OCI-LY3 (cell line): ENCODE results near the gene CCDC112.

Experiments used
- H2AFZ ChIP-seq: fragments of 200-600, 300-600 bp; shearing (Covaris generic); 2 replicates; pipeline ENCODE4 v1.6.0; 2014; ENCODE audit warnings: antibody characterized with exemption, low read depth, low read length
- H3K27ac ChIP-seq: fragments of 200-600, 300-600 bp; sonication (generic); 2 replicates; pipeline ENCODE4 v1.5.1; 2014; ENCODE audit warnings: mild to moderate bottlenecking, low read length, moderate library complexity, mixed read lengths
- H3K27me3 ChIP-seq: fragments of 200-600, 300-600 bp; sonication (generic); 2 replicates; pipeline ENCODE4 v1.6.1; 2014; ENCODE audit warnings: low read depth, low read length, mixed read lengths
- H3K36me3 ChIP-seq: fragments of 200-600, 300-600 bp; sonication (generic); replicated peaks from 2 replicates; pipeline ENCODE3; 2014; ENCODE audit warnings: low read depth, low read length, mixed read lengths
- H3K4me1 ChIP-seq: fragments of 300-600, 200-600 bp; sonication (generic); 2 replicates; pipeline ENCODE4 v1.6.1; 2014; ENCODE audit warnings: low read length, mixed read lengths
- H3K4me2 ChIP-seq: fragments of 200-600, 300-600 bp; sonication (generic); 2 replicates; pipeline ENCODE4 v1.6.1; 2014; ENCODE audit warnings: low read length, mixed read lengths
- H3K4me3 ChIP-seq: fragments of 300-600, 200-600 bp; sonication (generic); 2 replicates; pipeline ENCODE4 v1.5.1; 2014; ENCODE audit warnings: antibody characterized with exemption, mild to moderate bottlenecking, low read length, moderate library complexity
- H3K79me2 ChIP-seq: fragments of 300-600, 200-600 bp; shearing (Covaris generic); 2 replicates; pipeline ENCODE4 v1.6.1; 2014; ENCODE audit warnings: mild to moderate bottlenecking, low read length, mixed read lengths
- H3K9ac ChIP-seq: fragments of 300-600, 200-600 bp; shearing (Covaris generic); 2 replicates; pipeline ENCODE4 v1.6.0; 2014; ENCODE audit warnings: mild to moderate bottlenecking, low read length, moderate library complexity
- H3K9me3 ChIP-seq: fragments of 200-600, 300-600 bp; shearing (Covaris generic); 2 replicates; pipeline ENCODE4 v1.6.1; 2014; ENCODE audit warnings: low read length, mixed read lengths; ENCODE audit not compliant: insufficient read depth
- H4K20me1 ChIP-seq: fragments of 200-600, 300-600 bp; sonication (generic); 2 replicates; pipeline ENCODE4 v1.6.1; 2016; ENCODE audit warnings: low read length, mixed read lengths; ENCODE audit not compliant: insufficient read depth
- CTCF ChIP-seq: fragments of 200-600, 300-600 bp; sonication (generic); IDR thresholded peaks from 2 replicates; pipeline ENCODE4 v1.5.1; 2014; ENCODE audit warnings: antibody characterized with exemption, low read length, low read depth
- EZH2phosphoT487 ChIP-seq: fragments of 200-600 bp; shearing (Covaris generic); IDR thresholded peaks from 2 replicates; pipeline ENCODE4 v1.6.1; 2018; ENCODE audit warnings: antibody characterized with exemption, mixed run types, low read depth

CCDC112 gene

GRCh38 chr5:115295777-115296123, 704 bp downstream of the CCDC112 start:
- Histone ChIP-seq H4K20me1 (no peaks in the 10 kb centered on the region), H3K4me1 (peaks cover 7% of the 10 kb centered on the region; the same call in 1 of the 2 replicates), H3K27ac (no peak overlapping the region), H2AFZ (peak overlapping the region; percentile 95), H3K9ac (peak overlapping the region; percentile 70), H3K4me3 (peak overlapping the region; percentile 99), H3K4me2 (peak overlapping the region; percentile 99), H3K27me3 (no peaks in the 10 kb centered on the region), H3K79me2 (no peaks in the 10 kb centered on the region; the same call in 1 of the 2 replicates), H3K9me3 (peaks cover 4% of the 10 kb centered on the region; the same call in 1 of the 2 replicates), H3K36me3 (peaks cover 7% of the 10 kb centered on the region)
- no peak for TF ChIP-seq EZH2phosphoT487

- no peaks in the 10 kb centered on the region; the same call in 1 of the 2 replicates for H3K79me2 ChIP-seq
- no peak overlapping the region for H3K27ac ChIP-seq
Measured at GRCh38 chr5:115291397-115291796, 5.1 kb downstream of the CCDC112 start.

GRCh38 chr5:115289104-115289503, 7.3 kb downstream of the CCDC112 start:
- no peak for TF ChIP-seq EZH2phosphoT487
- no peak for TF ChIP-seq CTCF
- H3K79me2 ChIP-seq: no peaks in the 10 kb centered on the region
- H3K4me1 ChIP-seq: no peaks in the 10 kb centered on the region
- H3K4me3 ChIP-seq: no peak overlapping the region
- H4K20me1 ChIP-seq: no peaks in the 10 kb centered on the region
- H2AFZ ChIP-seq: no peak overlapping the region
- peaks cover 7% of the 10 kb centered on the region for H3K36me3 ChIP-seq
- H3K9ac ChIP-seq: no peak overlapping the region
- no peaks in the 10 kb centered on the region for H3K27me3 ChIP-seq
- no peak overlapping the region for H3K27ac ChIP-seq
- peaks cover 4% of the 10 kb centered on the region; the same call in 1 of the 2 replicates for H3K9me3 ChIP-seq
- H3K4me2 ChIP-seq: no peak overlapping the region

More at GRCh38 chr5:115291397-115291796, 5.1 kb downstream of the CCDC112 start:
- Histone ChIP-seq H3K36me3 (peaks cover 7% of the 10 kb centered on the region), H4K20me1 (no peaks in the 10 kb centered on the region), H3K4me3 (no peak overlapping the region), H3K9me3 (peaks cover 4% of the 10 kb centered on the region; the same call in 1 of the 2 replicates), H3K4me2 (no peak overlapping the region), H2AFZ (no peak overlapping the region), H3K4me1 (peaks cover 4% of the 10 kb centered on the region; the same call in 1 of the 2 replicates), H3K9ac (no peak overlapping the region), H3K27me3 (no peaks in the 10 kb centered on the region)
- TF ChIP-seq CTCF (no peak), EZH2phosphoT487 (no peak)

GRCh38 chr5:115284021-115284420, 12.4 kb downstream of the CCDC112 start:
- Histone ChIP-seq H3K9ac (no peak overlapping the region), H3K79me2 (no peaks in the 10 kb centered on the region), H3K4me1 (no peaks in the 10 kb centered on the region), H3K4me3 (no peak overlapping the region), H4K20me1 (no peaks in the 10 kb centered on the region), H3K9me3 (no peaks in the 10 kb centered on the region), H3K36me3 (no peaks in the 10 kb centered on the region), H2AFZ (no peak overlapping the region), H3K4me2 (no peak overlapping the region), H3K27ac (no peak overlapping the region), H3K27me3 (no peaks in the 10 kb centered on the region)
- TF ChIP-seq EZH2phosphoT487: no peak
- TF ChIP-seq CTCF: no peak

DNA sequence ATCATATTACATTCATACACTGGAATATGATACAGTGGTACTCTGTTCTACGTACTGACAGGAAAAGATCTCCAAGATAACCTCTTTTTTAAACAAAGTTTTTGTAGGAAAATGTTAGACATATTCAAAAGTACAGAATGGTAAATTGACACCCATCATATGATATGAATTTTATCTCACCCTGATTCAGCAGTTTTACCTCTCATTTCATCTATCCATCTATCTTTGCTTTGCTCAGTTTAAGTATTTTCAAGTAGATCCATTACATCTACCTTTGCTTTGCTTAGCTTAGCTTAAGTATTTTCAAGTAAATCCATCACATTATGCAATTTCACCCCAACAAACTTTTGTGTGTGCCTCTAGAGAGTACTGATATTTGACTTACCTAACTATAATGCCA, 14.3 kb downstream of the CCDC112 start:
- Histone ChIP-seq H2AFZ (no peak overlapping the region), H3K79me2 (no peaks in the 10 kb centered on the region), H3K27ac (no peak overlapping the region), H3K9me3 (no peaks in the 10 kb centered on the region), H4K20me1 (no peaks in the 10 kb centered on the region), H3K4me3 (no peak overlapping the region), H3K4me2 (no peak overlapping the region), H3K4me1 (no peaks in the 10 kb centered on the region), H3K9ac (no peak overlapping the region), H3K27me3 (no peaks in the 10 kb centered on the region), H3K36me3 (no peaks in the 10 kb centered on the region)
- no peak for TF ChIP-seq CTCF
- no peak for TF ChIP-seq EZH2phosphoT487
